ENCODE data around the gene ROR2.

- TF ChIP-seq OSR1 (CRISPR knock-in tag; IDR thresholded peaks at IDR 0.05) (no peak), ARNTL (CRISPR knock-in tag; IDR thresholded peaks at IDR 0.05; ENCODE audit: borderline replicate concordance, low read depth) (no peak), GLIS3 (CRISPR knock-in tag; IDR thresholded peaks at IDR 0.05) (no peak), CSDC2 (CRISPR knock-in tag; IDR thresholded peaks at IDR 0.05) (no peak)
- TF ChIP-seq, protein P1, sequence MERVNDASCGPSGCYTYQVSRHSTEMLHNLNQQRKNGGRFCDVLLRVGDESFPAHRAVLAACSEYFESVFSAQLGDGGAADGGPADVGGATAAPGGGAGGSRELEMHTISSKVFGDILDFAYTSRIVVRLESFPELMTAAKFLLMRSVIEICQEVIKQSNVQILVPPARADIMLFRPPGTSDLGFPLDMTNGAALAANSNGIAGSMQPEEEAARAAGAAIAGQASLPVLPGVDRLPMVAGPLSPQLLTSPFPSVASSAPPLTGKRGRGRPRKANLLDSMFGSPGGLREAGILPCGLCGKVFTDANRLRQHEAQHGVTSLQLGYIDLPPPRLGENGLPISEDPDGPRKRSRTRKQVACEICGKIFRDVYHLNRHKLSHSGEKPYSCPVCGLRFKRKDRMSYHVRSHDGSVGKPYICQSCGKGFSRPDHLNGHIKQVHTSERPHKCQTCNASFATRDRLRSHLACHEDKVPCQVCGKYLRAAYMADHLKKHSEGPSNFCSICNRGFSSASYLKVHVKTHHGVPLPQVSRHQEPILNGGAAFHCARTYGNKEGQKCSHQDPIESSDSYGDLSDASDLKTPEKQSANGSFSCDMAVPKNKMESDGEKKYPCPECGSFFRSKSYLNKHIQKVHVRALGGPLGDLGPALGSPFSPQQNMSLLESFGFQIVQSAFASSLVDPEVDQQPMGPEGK (CRISPR knock-in tag; IDR thresholded peaks at IDR 0.05; ENCODE audit: borderline replicate concordance) = no peak
These were observed 162.1 kb downstream of the ROR2 start for GRCh38 chr9:91787931-91788330.

All from SK-N-SH treated with all-trans-retinoic acid at 6 μM for 48 hours (cell line).